ENCODE data around the gene CEP68.

DNA sequence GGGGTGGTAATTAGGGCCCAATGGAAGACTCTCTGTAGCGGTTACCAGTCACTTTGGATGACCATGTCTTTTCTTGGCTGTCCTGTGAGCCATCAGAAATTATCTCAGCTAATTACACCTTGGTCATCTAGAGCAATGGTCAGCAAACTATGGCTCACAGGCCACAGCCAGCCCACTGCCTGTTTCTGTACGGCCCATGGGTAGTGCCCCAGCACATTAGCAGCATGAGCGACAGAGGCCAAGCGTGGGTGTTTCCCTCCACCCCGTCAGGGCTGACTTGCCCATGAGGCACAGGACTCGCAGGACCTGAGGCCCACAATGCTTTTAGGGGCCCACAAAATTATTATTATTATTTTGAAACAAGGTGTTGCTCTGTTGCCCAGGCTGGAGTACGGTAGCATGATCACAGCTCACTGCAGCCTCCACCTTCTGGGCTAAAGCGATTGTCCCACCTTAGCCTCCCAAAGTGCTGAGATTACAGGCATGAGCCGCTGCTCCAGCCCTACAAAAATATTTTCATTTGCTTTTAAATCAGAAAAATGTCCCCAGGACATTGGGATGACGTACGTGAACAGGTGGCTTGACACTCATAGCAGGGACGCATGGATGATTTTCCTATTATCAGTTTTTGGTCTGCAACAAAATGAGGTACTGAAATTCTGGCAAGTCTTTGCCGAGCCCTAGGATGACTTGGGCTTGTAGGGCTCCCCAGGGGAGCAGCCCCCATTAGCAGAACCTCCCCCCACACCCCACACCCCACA is 29.3 kb upstream of the CEP68 start:
- no peak for TF ChIP-seq EZH2phosphoT487 (IDR thresholded peaks at IDR 0.05; ENCODE audit: insufficient read depth, low read depth)
- TF ChIP-seq EZH2 (IDR thresholded peaks at IDR 0.05; ENCODE audit: insufficient read depth, poor library complexity, severe bottlenecking) = no peak
